WERI-Rb-1 (cell line): ENCODE measurements around the gene ZDHHC9.

Experiments used
- DNase-seq: peaks from one replicate; pipeline ENCODE4 v3.0.0-alpha.2; 2020
- H3K27ac ChIP-seq: fragments of 250-450 bp; sonication (Bioruptor Pico); 2 replicates; pipeline ENCODE4 v1.5.1; 2020; ENCODE audit warnings: mild to moderate bottlenecking, moderate library complexity
- H3K27me3 ChIP-seq: fragments of 250-450 bp; sonication (Bioruptor Pico); 2 replicates; pipeline ENCODE4 v1.5.1; 2021; ENCODE audit warnings: mild to moderate bottlenecking, low read depth, moderate library complexity; ENCODE audit not compliant: insufficient read depth, severe bottlenecking
- H3K36me3 ChIP-seq: fragments of 250-450 bp; sonication (Bioruptor Pico); 2 replicates; pipeline ENCODE4 v1.5.1; 2020; ENCODE audit warnings: mild to moderate bottlenecking, moderate library complexity
- H3K4me3 ChIP-seq: 2 replicates; pipeline ENCODE4 v1.5.1; 2011; ENCODE audit warnings: low read depth, mild to moderate bottlenecking, control low read depth, low read length
- H3K9me3 ChIP-seq: fragments of 250-450 bp; sonication (Bioruptor Pico); 2 replicates; pipeline ENCODE4 v1.5.1; 2021; ENCODE audit warnings: mild to moderate bottlenecking, moderate library complexity; ENCODE audit not compliant: severe bottlenecking
- CTCF ChIP-seq: IDR thresholded peaks from 2 replicates; pipeline ENCODE4 v1.5.1; 2011; ENCODE audit warnings: low read depth, mild to moderate bottlenecking, control low read depth, inconsistent platforms, low read length

Gene ZDHHC9

GRCh38 chrX:129808158-129808828 is 35.4 kb downstream of the ZDHHC9 start:
- peaks cover 6% of the 10 kb centered on the region; the same call in 1 of the 2 replicates for H3K36me3 ChIP-seq
- peaks cover 2% of the 10 kb centered on the region for H3K27me3 ChIP-seq
- DNase-seq = no peak
- H3K9me3 ChIP-seq = peaks cover 3% of the 10 kb centered on the region
- no peak for TF ChIP-seq CTCF
- no peak overlapping the region for H3K27ac ChIP-seq
- H3K4me3 ChIP-seq = no peak overlapping the region

GRCh38 chrX:129804806-129805205 is 38.9 kb downstream of the ZDHHC9 start:
- Histone ChIP-seq H3K27ac (no peak overlapping the region), H3K27me3 (peaks cover 2% of the 10 kb centered on the region), H3K9me3 (peaks cover 3% of the 10 kb centered on the region), H3K36me3 (peaks cover 6% of the 10 kb centered on the region; the same call in 1 of the 2 replicates), H3K4me3 (no peak overlapping the region)
- DNase-seq = no peak
- no peak for TF ChIP-seq CTCF

DNA sequence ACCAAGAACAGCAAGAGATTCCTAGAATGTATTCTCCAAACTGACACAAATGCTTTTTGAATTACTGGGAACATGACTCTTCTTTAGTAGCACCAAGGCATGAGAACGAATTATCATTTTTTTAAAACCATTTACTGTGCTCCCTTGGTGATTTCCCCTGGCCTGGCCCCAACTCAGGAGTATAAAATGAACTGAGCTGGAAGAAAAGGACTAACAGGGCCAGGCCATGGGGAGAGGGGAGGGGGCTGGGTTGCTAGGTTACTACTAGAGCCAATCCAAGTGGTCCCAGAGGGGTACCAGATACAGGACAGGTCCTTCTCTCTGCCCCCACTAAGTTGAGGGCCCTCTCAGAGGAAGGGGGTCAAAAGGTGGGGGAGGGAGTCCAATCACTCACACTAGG is 40.8 kb downstream of the ZDHHC9 start:
- DNase-seq = no peak
- no peaks in the 10 kb centered on the region for H3K9me3 ChIP-seq
- H3K27me3 ChIP-seq = peaks cover 2% of the 10 kb centered on the region
- TF ChIP-seq CTCF = no peak
- H3K4me3 ChIP-seq = no peak overlapping the region
- peaks cover 3% of the 10 kb centered on the region; the same call in 1 of the 2 replicates for H3K36me3 ChIP-seq
- no peak overlapping the region for H3K27ac ChIP-seq

DNA sequence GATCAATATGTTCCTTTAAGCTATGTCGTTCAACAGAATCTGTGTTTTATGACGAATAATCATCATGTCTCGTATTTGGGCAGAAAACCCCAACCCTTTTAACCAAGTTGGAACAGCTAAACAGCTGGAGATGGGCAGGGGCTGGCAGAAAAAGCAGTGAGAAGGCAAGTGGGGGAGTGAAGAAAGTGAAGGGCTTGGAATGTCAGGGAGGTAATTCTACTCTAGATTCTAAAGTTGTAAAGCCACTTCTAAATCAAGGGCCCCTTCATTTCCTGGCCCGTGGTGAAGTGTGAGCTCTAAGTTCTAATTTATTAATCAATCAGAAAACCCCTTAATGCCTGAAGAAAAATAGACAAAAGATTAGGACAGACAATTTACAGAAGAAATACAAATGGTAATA is 43.5 kb downstream of the ZDHHC9 start:
- H3K27me3 ChIP-seq = peaks cover 5% of the 10 kb centered on the region
- no peaks in the 10 kb centered on the region for H3K9me3 ChIP-seq
- TF ChIP-seq CTCF = no peak
- DNase-seq = no peak
- no peak overlapping the region for H3K4me3 ChIP-seq
- no peak overlapping the region for H3K27ac ChIP-seq
- no peaks in the 10 kb centered on the region for H3K36me3 ChIP-seq

GRCh38 chrX:129798888-129799287 is 44.8 kb downstream of the ZDHHC9 start:
- no peak overlapping the region for H3K27ac ChIP-seq
- DNase-seq = no peak

More at GRCh38 chrX:129798888-129799287, 44.8 kb downstream of the ZDHHC9 start:
- peaks cover 3% of the 10 kb centered on the region for H3K27me3 ChIP-seq
- no peaks in the 10 kb centered on the region for H3K36me3 ChIP-seq
- no peak overlapping the region for H3K4me3 ChIP-seq
- no peak for TF ChIP-seq CTCF
- H3K9me3 ChIP-seq = no peaks in the 10 kb centered on the region
